Measurements from ENCODE around the gene WWOX. TPM values are rescaled to one million over a fixed set of nuclear protein-coding genes. Genes with fewer than 3 reads are reported as not detected.

The WWOX gene
- total RNA-seq, 1 experiment from 2014 or later: 79.9 TPM

DNA sequence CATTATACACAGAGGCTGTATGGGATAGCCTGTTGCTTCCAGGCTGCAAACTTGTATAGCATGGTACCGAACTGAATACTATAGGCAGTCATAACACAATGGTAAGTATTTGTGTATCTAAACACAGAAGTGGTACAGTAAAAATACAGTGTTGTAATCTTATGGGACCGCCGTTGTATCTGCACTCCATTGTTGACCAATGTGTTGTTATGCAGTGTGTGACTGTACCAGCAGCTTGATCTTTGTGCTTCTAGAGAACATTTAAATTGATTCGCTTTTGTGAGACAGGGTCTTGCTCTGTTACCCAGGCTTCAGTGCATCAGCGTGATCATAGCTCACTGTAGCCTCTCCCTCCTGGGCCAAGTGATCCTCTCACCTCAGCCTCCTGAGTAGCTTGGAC lies 31.5 kb downstream of the WWOX start:
- Histone ChIP-seq H3K27me3 (replicated peaks; ENCODE audit: insufficient read depth, low read depth, low read length, poor library complexity) (no peaks in the 10 kb centered on the region), H3K27ac (ENCODE audit: low read depth, low read length, poor library complexity, severe bottlenecking) (no peak overlapping the region), H3K9me3 (ENCODE audit: low read depth, low read length, poor library complexity, severe bottlenecking) (no peaks in the 10 kb centered on the region), H3K4me1 (ENCODE audit: insufficient read depth, low read length, poor library complexity, severe bottlenecking) (peaks cover 16% of the 10 kb centered on the region), H3K4me3 (ENCODE audit: low read depth, low read length, poor library complexity, severe bottlenecking) (no peak overlapping the region), H3K36me3 (ENCODE audit: insufficient read depth, low read length, poor library complexity, severe bottlenecking) (peaks cover 10% of the 10 kb centered on the region)
- no peak for DNase-seq (ENCODE audit: low spot score)
- BruUV-seq (replicated peaks): no TSS peak
- TF ChIP-seq EZH2 (IDR thresholded peaks at IDR 0.05; ENCODE audit: borderline replicate concordance, low read depth, low read length, poor library complexity, severe bottlenecking): no peak
- TF ChIP-seq, protein P1, sequence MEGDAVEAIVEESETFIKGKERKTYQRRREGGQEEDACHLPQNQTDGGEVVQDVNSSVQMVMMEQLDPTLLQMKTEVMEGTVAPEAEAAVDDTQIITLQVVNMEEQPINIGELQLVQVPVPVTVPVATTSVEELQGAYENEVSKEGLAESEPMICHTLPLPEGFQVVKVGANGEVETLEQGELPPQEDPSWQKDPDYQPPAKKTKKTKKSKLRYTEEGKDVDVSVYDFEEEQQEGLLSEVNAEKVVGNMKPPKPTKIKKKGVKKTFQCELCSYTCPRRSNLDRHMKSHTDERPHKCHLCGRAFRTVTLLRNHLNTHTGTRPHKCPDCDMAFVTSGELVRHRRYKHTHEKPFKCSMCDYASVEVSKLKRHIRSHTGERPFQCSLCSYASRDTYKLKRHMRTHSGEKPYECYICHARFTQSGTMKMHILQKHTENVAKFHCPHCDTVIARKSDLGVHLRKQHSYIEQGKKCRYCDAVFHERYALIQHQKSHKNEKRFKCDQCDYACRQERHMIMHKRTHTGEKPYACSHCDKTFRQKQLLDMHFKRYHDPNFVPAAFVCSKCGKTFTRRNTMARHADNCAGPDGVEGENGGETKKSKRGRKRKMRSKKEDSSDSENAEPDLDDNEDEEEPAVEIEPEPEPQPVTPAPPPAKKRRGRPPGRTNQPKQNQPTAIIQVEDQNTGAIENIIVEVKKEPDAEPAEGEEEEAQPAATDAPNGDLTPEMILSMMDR (conservative IDR thresholded peaks at IDR 0.05; ENCODE audit: low read depth, low read length): no peak
- ChIA-PET POLR2A (ENCODE audit: low non-redundant PET) (no interaction called here), CTCF (no interaction called here)
- intact Hi-C loops (cut with micrococcal nuclease; ENCODE audit: unreplicated experiment): no loop called here

DNA sequence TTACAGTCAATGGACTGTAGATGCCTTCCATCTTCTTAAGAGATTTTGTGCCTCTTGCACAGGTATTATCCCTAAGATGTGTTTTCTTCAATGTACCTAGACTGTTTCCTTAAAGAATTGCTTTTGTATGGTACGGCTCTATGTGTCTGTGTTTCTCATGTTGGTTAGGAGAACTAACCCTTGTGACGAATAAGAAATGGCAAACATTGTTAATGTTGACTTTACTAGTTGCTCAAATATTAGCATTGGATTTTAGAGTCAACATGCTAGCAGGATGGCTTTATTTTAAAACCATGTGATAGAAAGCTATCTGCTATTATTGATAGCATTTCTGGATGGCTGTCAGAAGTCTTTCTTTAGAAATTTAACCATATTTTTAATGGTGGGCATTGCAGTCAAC lies 34.5 kb downstream of the WWOX start:
- peaks cover 10% of the 10 kb centered on the region for H3K36me3 ChIP-seq (ENCODE audit: insufficient read depth, low read length, poor library complexity, severe bottlenecking)
- no peaks in the 10 kb centered on the region for H3K4me1 ChIP-seq (ENCODE audit: insufficient read depth, low read length, poor library complexity, severe bottlenecking)
- H3K27me3 ChIP-seq (replicated peaks; ENCODE audit: insufficient read depth, low read depth, low read length, poor library complexity): no peaks in the 10 kb centered on the region
- no peak overlapping the region for H3K27ac ChIP-seq (ENCODE audit: low read depth, low read length, poor library complexity, severe bottlenecking)
- CTCF ChIA-PET: no interaction called here
- H3K4me3 ChIP-seq (ENCODE audit: low read depth, low read length, poor library complexity, severe bottlenecking): no peak overlapping the region
- no peak for TF ChIP-seq EZH2 (IDR thresholded peaks at IDR 0.05; ENCODE audit: borderline replicate concordance, low read depth, low read length, poor library complexity, severe bottlenecking)
- TF ChIP-seq, protein P1 (conservative IDR thresholded peaks at IDR 0.05; ENCODE audit: low read depth, low read length): no peak
- no peak for DNase-seq (ENCODE audit: low spot score)
- POLR2A ChIA-PET (ENCODE audit: low non-redundant PET): no interaction called here
- H3K9me3 ChIP-seq (ENCODE audit: low read depth, low read length, poor library complexity, severe bottlenecking): peaks cover 3% of the 10 kb centered on the region
- intact Hi-C loops (cut with micrococcal nuclease; ENCODE audit: unreplicated experiment): no loop called here
- no TSS peak for BruUV-seq (replicated peaks)

DNA sequence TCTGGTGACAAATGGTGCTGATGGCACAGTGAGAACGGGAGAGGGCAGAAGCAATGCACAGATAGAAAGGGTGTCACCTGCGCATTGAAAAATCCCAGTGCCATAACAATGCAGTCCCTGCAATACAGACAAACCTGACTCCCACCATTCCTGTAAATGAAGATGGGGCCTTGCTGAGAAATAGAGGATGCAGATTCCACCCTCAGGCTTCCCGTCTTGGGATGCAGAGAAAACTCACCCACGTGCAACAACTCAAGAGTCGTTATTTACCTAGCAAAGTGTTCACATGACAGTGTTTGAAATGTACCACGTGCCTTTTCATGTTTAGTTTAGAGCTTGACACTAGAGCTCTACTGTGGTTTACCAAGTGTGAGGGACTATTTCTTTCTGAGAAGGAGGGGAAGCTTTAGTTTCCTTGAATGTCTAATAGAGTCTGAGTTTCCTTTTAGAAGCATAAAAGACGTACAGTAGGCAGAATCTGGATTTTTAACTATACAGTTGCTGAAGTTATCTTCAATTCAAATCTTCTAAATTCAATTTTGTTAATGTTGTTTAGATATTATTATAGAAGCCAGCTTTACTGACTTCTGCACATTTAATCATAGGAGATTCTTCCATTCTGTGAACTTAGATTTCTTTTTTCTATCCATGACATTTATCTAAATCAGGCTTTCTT lies 35.6 kb downstream of the WWOX start:
- Histone ChIP-seq H3K27ac (ENCODE audit: low read depth, low read length, poor library complexity, severe bottlenecking) (no peak overlapping the region), H3K27me3 (replicated peaks; ENCODE audit: insufficient read depth, low read depth, low read length, poor library complexity) (no peaks in the 10 kb centered on the region), H3K4me3 (ENCODE audit: low read depth, low read length, poor library complexity, severe bottlenecking) (no peak overlapping the region), H3K4me1 (ENCODE audit: insufficient read depth, low read length, poor library complexity, severe bottlenecking) (no peaks in the 10 kb centered on the region), H3K36me3 (ENCODE audit: insufficient read depth, low read length, poor library complexity, severe bottlenecking) (peaks cover 8% of the 10 kb centered on the region), H3K9me3 (ENCODE audit: low read depth, low read length, poor library complexity, severe bottlenecking) (peaks cover 6% of the 10 kb centered on the region)
- intact Hi-C loops (cut with micrococcal nuclease; ENCODE audit: unreplicated experiment): no loop called here
- CTCF ChIA-PET: no interaction called here
- POLR2A ChIA-PET (ENCODE audit: low non-redundant PET): no interaction called here
- no peak for TF ChIP-seq EZH2 (IDR thresholded peaks at IDR 0.05; ENCODE audit: borderline replicate concordance, low read depth, low read length, poor library complexity, severe bottlenecking)
- TF ChIP-seq, protein P1 (conservative IDR thresholded peaks at IDR 0.05; ENCODE audit: low read depth, low read length): no peak
- DNase-seq (ENCODE audit: low spot score): no peak
- BruUV-seq (replicated peaks): no TSS peak

All from A673 (cell line).